ENCODE data around the gene SCUBE1.
A peak's percentile ranks its signal among the peaks of the same experiment; 100 is the strongest.

Gene SCUBE1

GRCh38 chr22:43218786-43219185 is 124.4 kb downstream of the SCUBE1 start:
- Histone ChIP-seq H3K4me1 (ENCODE audit: control insufficient read depth, insufficient read depth, low read length) (peaks cover 4% of the 10 kb centered on the region), H3K9me3 (ENCODE audit: control insufficient read depth, insufficient read depth, low read length) (no peaks in the 10 kb centered on the region), H3K27me3 (ENCODE audit: control insufficient read depth, insufficient read depth, low read length) (no peaks in the 10 kb centered on the region), H3K4me3 (ENCODE audit: low read length) (no peak overlapping the region), H3K27ac (ENCODE audit: low read length) (no peak overlapping the region), H3K36me3 (ENCODE audit: control insufficient read depth, insufficient read depth, low read length) (no peaks in the 10 kb centered on the region)
- DNase-seq (ENCODE audit: low read depth, low spot score): no peak
- no CpG with 5 or more reads among the region's 1 CpG for WGBS (ENCODE audit: insufficient coverage, insufficient read length)

GRCh38 chr22:43217285-43218030 is 125.7 kb downstream of the SCUBE1 start:
- Histone ChIP-seq H3K9me3 (ENCODE audit: control insufficient read depth, insufficient read depth, low read length) (no peaks in the 10 kb centered on the region), H3K36me3 (ENCODE audit: control insufficient read depth, insufficient read depth, low read length) (no peaks in the 10 kb centered on the region), H3K4me1 (ENCODE audit: control insufficient read depth, insufficient read depth, low read length) (peaks cover 4% of the 10 kb centered on the region), H3K27me3 (ENCODE audit: control insufficient read depth, insufficient read depth, low read length) (no peaks in the 10 kb centered on the region), H3K4me3 (ENCODE audit: low read length) (no peak overlapping the region), H3K27ac (ENCODE audit: low read length) (no peak overlapping the region)
- WGBS (ENCODE audit: insufficient coverage, insufficient read length): no CpG with 5 or more reads among the region's 32 CpGs
- peak; percentile 29 for DNase-seq (ENCODE audit: low read depth, low spot score)

- H3K27me3 ChIP-seq (ENCODE audit: control insufficient read depth, insufficient read depth, low read length): no peaks in the 10 kb centered on the region
- DNase-seq (ENCODE audit: low read depth, low spot score): no peak
- peaks cover 4% of the 10 kb centered on the region for H3K4me1 ChIP-seq (ENCODE audit: control insufficient read depth, insufficient read depth, low read length)
- no peak overlapping the region for H3K27ac ChIP-seq (ENCODE audit: low read length)
- no peak overlapping the region for H3K4me3 ChIP-seq (ENCODE audit: low read length)
- no CpG with 5 or more reads among the region's 6 CpGs for WGBS (ENCODE audit: insufficient coverage, insufficient read length)
- H3K9me3 ChIP-seq (ENCODE audit: control insufficient read depth, insufficient read depth, low read length): no peaks in the 10 kb centered on the region
- no peaks in the 10 kb centered on the region for H3K36me3 ChIP-seq (ENCODE audit: control insufficient read depth, insufficient read depth, low read length)
Measured at GRCh38 chr22:43216738-43217137, 126.4 kb downstream of the SCUBE1 start.

GRCh38 chr22:43213962-43214361 is 129.2 kb downstream of the SCUBE1 start:
- Histone ChIP-seq H3K27ac (ENCODE audit: low read length) (no peak overlapping the region), H3K4me1 (ENCODE audit: control insufficient read depth, insufficient read depth, low read length) (peaks cover 4% of the 10 kb centered on the region), H3K4me3 (ENCODE audit: low read length) (no peak overlapping the region), H3K9me3 (ENCODE audit: control insufficient read depth, insufficient read depth, low read length) (no peaks in the 10 kb centered on the region), H3K27me3 (ENCODE audit: control insufficient read depth, insufficient read depth, low read length) (no peaks in the 10 kb centered on the region), H3K36me3 (ENCODE audit: control insufficient read depth, insufficient read depth, low read length) (no peaks in the 10 kb centered on the region)
- DNase-seq (ENCODE audit: low read depth, low spot score): no peak
- WGBS (ENCODE audit: insufficient coverage, insufficient read length): no CpG with 5 or more reads among the region's 12 CpGs

- Histone ChIP-seq H3K4me1 (ENCODE audit: control insufficient read depth, insufficient read depth, low read length) (peaks cover 2% of the 10 kb centered on the region), H3K9me3 (ENCODE audit: control insufficient read depth, insufficient read depth, low read length) (no peaks in the 10 kb centered on the region), H3K27ac (ENCODE audit: low read length) (no peak overlapping the region), H3K27me3 (ENCODE audit: control insufficient read depth, insufficient read depth, low read length) (no peaks in the 10 kb centered on the region), H3K4me3 (ENCODE audit: low read length) (no peak overlapping the region), H3K36me3 (ENCODE audit: control insufficient read depth, insufficient read depth, low read length) (no peaks in the 10 kb centered on the region)
- no CpG with 5 or more reads among the region's 8 CpGs for WGBS (ENCODE audit: insufficient coverage, insufficient read length)
- no peak for DNase-seq (ENCODE audit: low read depth, low spot score)
Measured at GRCh38 chr22:43213051-43213450, 130.1 kb downstream of the SCUBE1 start.

- no peak overlapping the region for H3K27ac ChIP-seq (ENCODE audit: low read length)
- no peaks in the 10 kb centered on the region for H3K9me3 ChIP-seq (ENCODE audit: control insufficient read depth, insufficient read depth, low read length)
- peaks cover 2% of the 10 kb centered on the region; the same call in 1 of the 2 replicates for H3K4me1 ChIP-seq (ENCODE audit: control insufficient read depth, insufficient read depth, low read length)
- no peaks in the 10 kb centered on the region for H3K36me3 ChIP-seq (ENCODE audit: control insufficient read depth, insufficient read depth, low read length)
- no peaks in the 10 kb centered on the region for H3K27me3 ChIP-seq (ENCODE audit: control insufficient read depth, insufficient read depth, low read length)
- DNase-seq (ENCODE audit: low read depth, low spot score): no peak
- no peak overlapping the region for H3K4me3 ChIP-seq (ENCODE audit: low read length)
- WGBS (ENCODE audit: insufficient coverage, insufficient read length): no CpG with 5 or more reads among the region's 23 CpGs
Measured at GRCh38 chr22:43212434-43212952, 130.7 kb downstream of the SCUBE1 start.

GRCh38 chr22:43211941-43212433 is 131.2 kb downstream of the SCUBE1 start:
- no peak for DNase-seq (ENCODE audit: low read depth, low spot score)
- WGBS (ENCODE audit: insufficient coverage, insufficient read length): no CpG with 5 or more reads among the region's 13 CpGs
- H3K4me3 ChIP-seq (ENCODE audit: low read length): no peak overlapping the region
- no peaks in the 10 kb centered on the region for H3K9me3 ChIP-seq (ENCODE audit: control insufficient read depth, insufficient read depth, low read length)
- no peaks in the 10 kb centered on the region for H3K4me1 ChIP-seq (ENCODE audit: control insufficient read depth, insufficient read depth, low read length)
- H3K36me3 ChIP-seq (ENCODE audit: control insufficient read depth, insufficient read depth, low read length): no peaks in the 10 kb centered on the region
- no peaks in the 10 kb centered on the region for H3K27me3 ChIP-seq (ENCODE audit: control insufficient read depth, insufficient read depth, low read length)
- H3K27ac ChIP-seq (ENCODE audit: low read length): no peak overlapping the region

- no CpG with 5 or more reads among the region's 34 CpGs for WGBS (ENCODE audit: insufficient coverage, insufficient read length)
- no peaks in the 10 kb centered on the region for H3K36me3 ChIP-seq (ENCODE audit: control insufficient read depth, insufficient read depth, low read length)
- no peaks in the 10 kb centered on the region for H3K4me1 ChIP-seq (ENCODE audit: control insufficient read depth, insufficient read depth, low read length)
- H3K9me3 ChIP-seq (ENCODE audit: control insufficient read depth, insufficient read depth, low read length): no peaks in the 10 kb centered on the region
- no peak overlapping the region for H3K4me3 ChIP-seq (ENCODE audit: low read length)
- no peak overlapping the region for H3K27ac ChIP-seq (ENCODE audit: low read length)
- H3K27me3 ChIP-seq (ENCODE audit: control insufficient read depth, insufficient read depth, low read length): no peaks in the 10 kb centered on the region
- DNase-seq (ENCODE audit: low read depth, low spot score): no peak
Measured at GRCh38 chr22:43210631-43211515, 132.3 kb downstream of the SCUBE1 start.

GRCh38 chr22:43209971-43210370 is 133.2 kb downstream of the SCUBE1 start:
- WGBS (ENCODE audit: insufficient coverage, insufficient read length): no CpG with 5 or more reads among the region's 22 CpGs
- Histone ChIP-seq H3K4me1 (ENCODE audit: control insufficient read depth, insufficient read depth, low read length) (no peaks in the 10 kb centered on the region), H3K36me3 (ENCODE audit: control insufficient read depth, insufficient read depth, low read length) (no peaks in the 10 kb centered on the region), H3K9me3 (ENCODE audit: control insufficient read depth, insufficient read depth, low read length) (no peaks in the 10 kb centered on the region), H3K27me3 (ENCODE audit: control insufficient read depth, insufficient read depth, low read length) (no peaks in the 10 kb centered on the region), H3K27ac (ENCODE audit: low read length) (no peak overlapping the region), H3K4me3 (ENCODE audit: low read length) (no peak overlapping the region)
- no peak for DNase-seq (ENCODE audit: low read depth, low spot score)

- Histone ChIP-seq H3K36me3 (ENCODE audit: control insufficient read depth, insufficient read depth, low read length) (no peaks in the 10 kb centered on the region), H3K9me3 (ENCODE audit: control insufficient read depth, insufficient read depth, low read length) (no peaks in the 10 kb centered on the region), H3K4me3 (ENCODE audit: low read length) (no peak overlapping the region), H3K27ac (ENCODE audit: low read length) (no peak overlapping the region), H3K4me1 (ENCODE audit: control insufficient read depth, insufficient read depth, low read length) (no peaks in the 10 kb centered on the region), H3K27me3 (ENCODE audit: control insufficient read depth, insufficient read depth, low read length) (no peaks in the 10 kb centered on the region)
- no CpG with 5 or more reads among the region's 15 CpGs for WGBS (ENCODE audit: insufficient coverage, insufficient read length)
- DNase-seq (ENCODE audit: low read depth, low spot score): no peak
Measured at GRCh38 chr22:43209523-43209890, 133.7 kb downstream of the SCUBE1 start.

Data from iPS DF 6.9 (cell line).